PC-3 (cell line): Measurements from ENCODE around the gene MACROD2. TPM values are rescaled to one million over a fixed set of nuclear protein-coding genes. Genes with fewer than 3 reads are reported as not detected.

Experiments
- ATAC-seq: fragments of 200-7000 bp; cut with Tn5 transposase; 2 replicates; pipeline ENCODE4 v1.9.1; 2020; ENCODE audit warnings: mild to moderate bottlenecking, moderate library complexity
- BruUV-seq: library from RNA; stranded (reverse); fragments of 400-500 nt; replicated peaks from 2 replicates; lab custom pipeline; 2021; lab: Mats Ljungman, UMichigan
- CTCF ChIA-PET: fragments of 300-600 bp; sonication (Branson Sonifier 250); formaldehyde crosslinking; loops from one replicate; lab custom pipeline; 2022; ENCODE audit warnings: antibody characterized with exemption; lab: Charles Lee
- POLR2A ChIA-PET: fragments of 300-600 bp; sonication (Branson Sonifier 250); formaldehyde crosslinking; loops from one replicate; lab custom pipeline; 2022; ENCODE audit warnings: antibody characterized with exemption; ENCODE audit not compliant: unreplicated experiment; lab: Charles Lee
- DNase-seq: peaks from one replicate; pipeline ENCODE4 v3.0.0-alpha.2; 2015
- H2AFZ ChIP-seq: fragments of 300-600 bp; sonication (generic); 2 replicates; pipeline ENCODE4 v1.6.0; 2016; ENCODE audit warnings: antibody characterized with exemption, low read length
- H3F3A ChIP-seq: fragments of 300-600 bp; sonication (generic); one replicate; pipeline ENCODE4 v1.6.0; 2017; ENCODE audit warnings: antibody characterized with exemption, low read length, control low read depth, mild to moderate bottlenecking; ENCODE audit not compliant: unreplicated experiment
- H3K27ac ChIP-seq: fragments of 300-600 bp; sonication (generic); 2 replicates; pipeline ENCODE4 v1.5.1; 2016; ENCODE audit warnings: mild to moderate bottlenecking, low read length
- H3K27me3 ChIP-seq: fragments of 300-600 bp; sonication (generic); 2 replicates; pipeline ENCODE4 v1.6.1; 2016; ENCODE audit warnings: low read length, mixed read lengths
- H3K36me3 ChIP-seq: fragments of 300-600 bp; sonication (generic); 2 replicates; pipeline ENCODE4 v1.6.1; 2016; ENCODE audit warnings: low read depth, mixed run types, low read length, mixed read lengths
- H3K4me1 ChIP-seq: fragments of 300-600 bp; sonication (generic); 2 replicates; pipeline ENCODE4 v1.5.1; 2016; ENCODE audit warnings: low read length; ENCODE audit not compliant: insufficient read depth
- H3K4me2 ChIP-seq: fragments of 300-600 bp; sonication (generic); 2 replicates; pipeline ENCODE4 v1.6.0; 2016; ENCODE audit warnings: low read length
- H3K4me3 ChIP-seq: fragments of 300-600 bp; sonication (generic); 2 replicates; pipeline ENCODE4 v1.5.1; 2016; ENCODE audit warnings: mild to moderate bottlenecking, low read length, mixed read lengths
- H3K79me2 ChIP-seq: fragments of 300-600 bp; sonication (generic); 2 replicates; pipeline ENCODE4 v1.6.1; 2017; ENCODE audit warnings: low read length, mixed read lengths
- H3K9ac ChIP-seq: fragments of 300-600 bp; sonication (generic); 2 replicates; pipeline ENCODE4 v1.6.0; 2016; ENCODE audit warnings: mild to moderate bottlenecking, low read length
- H3K9me2 ChIP-seq: fragments of 300-600 bp; sonication (generic); replicated peaks from 2 replicates; pipeline ENCODE4 v1.6.1; 2016; ENCODE audit warnings: mixed run types, low read length, mixed read lengths
- H3K9me3 ChIP-seq: fragments of 300-600 bp; sonication (generic); 2 replicates; pipeline ENCODE4 v1.6.1; 2016; ENCODE audit warnings: low read length, mixed read lengths
- H4K20me1 ChIP-seq: fragments of 300-600 bp; sonication (generic); 2 replicates; pipeline ENCODE4 v1.6.1; 2016; ENCODE audit warnings: low read length, mixed read lengths
- EZH2 ChIP-seq: fragments of 300-600 bp; sonication (generic); IDR thresholded peaks from one replicate; pipeline ENCODE4 v1.6.1; 2017; ENCODE audit warnings: antibody characterized with exemption, mild to moderate bottlenecking, low read length; ENCODE audit not compliant: unreplicated experiment
- EZH2phosphoT487 ChIP-seq: fragments of 300-600 bp; sonication (generic); IDR thresholded peaks from 2 replicates; pipeline ENCODE4 v1.6.1; 2018; ENCODE audit warnings: mild to moderate bottlenecking, antibody characterized with exemption, low read length, borderline replicate concordance
- intact Hi-C: fragments of 100-400 bp; cut with micrococcal nuclease; formaldehyde crosslinking; loops from 2 replicates; pipeline ENCODE4 v1.9.0; 2023
- total RNA-seq: library from RNA; depleted of rRNA; stranded (reverse); fragments of >200 nt; gene quantifications from 2 replicates; pipeline ENCODE4 v1.2.3, GENCODE V29; 2014
- TF ChIP-seq, protein P1 (sequence below): fragments of 300-600 bp; sonication (generic); conservative IDR thresholded peaks from 2 replicates; pipeline ENCODE4 v1.5.1; 2017; ENCODE audit warnings: antibody characterized with exemption, low read depth, mild to moderate bottlenecking, low read length

Gene MACROD2
- total RNA-seq, 1 experiment from 2014 or later: 3.1 TPM

DNA sequence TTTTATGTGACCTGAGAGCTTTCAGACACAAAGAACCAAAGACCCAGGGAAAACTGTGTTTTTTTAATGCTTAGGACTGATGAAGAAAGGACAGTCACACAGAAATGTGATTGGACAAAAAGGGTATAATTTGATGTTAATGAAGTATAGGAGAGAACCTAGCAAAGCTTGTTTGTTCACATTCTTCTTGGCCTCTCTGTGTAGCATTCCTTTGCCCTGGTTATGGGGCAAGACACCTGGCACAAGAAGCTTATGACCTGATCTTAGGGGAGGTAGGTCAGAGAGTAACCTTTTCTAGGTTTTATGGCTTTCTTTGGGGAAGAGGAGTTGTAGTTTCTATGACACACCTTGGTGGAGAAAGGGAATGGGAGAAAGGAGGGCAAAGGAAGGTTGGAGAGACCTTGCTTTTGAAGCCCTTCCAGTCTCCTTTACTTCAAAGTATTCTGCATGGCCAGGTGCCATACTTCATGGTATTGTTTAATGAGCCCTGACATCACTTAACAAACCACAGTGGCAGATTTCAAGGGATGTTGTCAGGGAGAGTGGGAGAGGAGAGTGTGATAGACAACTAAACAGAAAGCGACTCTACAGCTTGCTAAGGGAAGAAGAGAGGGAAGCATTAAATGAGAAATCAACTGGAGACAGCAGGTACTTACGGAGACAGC lies 1043.9 kb downstream of the MACROD2 start:
- H3K9ac ChIP-seq: no peak overlapping the region
- CTCF ChIA-PET: no interaction called here
- no peak overlapping the region for H2AFZ ChIP-seq
- intact Hi-C loops: no loop called here
- H3K4me2 ChIP-seq: no peak overlapping the region; the same call in 1 of the 2 replicates
- no peaks in the 10 kb centered on the region for H4K20me1 ChIP-seq
- H3K27me3 ChIP-seq: no peaks in the 10 kb centered on the region
- H3K36me3 ChIP-seq: no peaks in the 10 kb centered on the region
- peak; percentile 48 for ATAC-seq
- no TSS peak for BruUV-seq
- peaks cover 12% of the 10 kb centered on the region for H3K4me1 ChIP-seq
- POLR2A ChIA-PET: no interaction called here
- DNase-seq: peak; percentile 52
- no peaks in the 10 kb centered on the region for H3F3A ChIP-seq
- H3K4me3 ChIP-seq: no peak overlapping the region
- no peak for TF ChIP-seq EZH2
- TF ChIP-seq, protein P1, sequence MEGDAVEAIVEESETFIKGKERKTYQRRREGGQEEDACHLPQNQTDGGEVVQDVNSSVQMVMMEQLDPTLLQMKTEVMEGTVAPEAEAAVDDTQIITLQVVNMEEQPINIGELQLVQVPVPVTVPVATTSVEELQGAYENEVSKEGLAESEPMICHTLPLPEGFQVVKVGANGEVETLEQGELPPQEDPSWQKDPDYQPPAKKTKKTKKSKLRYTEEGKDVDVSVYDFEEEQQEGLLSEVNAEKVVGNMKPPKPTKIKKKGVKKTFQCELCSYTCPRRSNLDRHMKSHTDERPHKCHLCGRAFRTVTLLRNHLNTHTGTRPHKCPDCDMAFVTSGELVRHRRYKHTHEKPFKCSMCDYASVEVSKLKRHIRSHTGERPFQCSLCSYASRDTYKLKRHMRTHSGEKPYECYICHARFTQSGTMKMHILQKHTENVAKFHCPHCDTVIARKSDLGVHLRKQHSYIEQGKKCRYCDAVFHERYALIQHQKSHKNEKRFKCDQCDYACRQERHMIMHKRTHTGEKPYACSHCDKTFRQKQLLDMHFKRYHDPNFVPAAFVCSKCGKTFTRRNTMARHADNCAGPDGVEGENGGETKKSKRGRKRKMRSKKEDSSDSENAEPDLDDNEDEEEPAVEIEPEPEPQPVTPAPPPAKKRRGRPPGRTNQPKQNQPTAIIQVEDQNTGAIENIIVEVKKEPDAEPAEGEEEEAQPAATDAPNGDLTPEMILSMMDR: no peak
- TF ChIP-seq EZH2phosphoT487: no peak
- H3K27ac ChIP-seq: no peak overlapping the region
- no peaks in the 10 kb centered on the region for H3K79me2 ChIP-seq
- no peaks in the 10 kb centered on the region for H3K9me3 ChIP-seq
- no peaks in the 10 kb centered on the region for H3K9me2 ChIP-seq

- H3K27me3 ChIP-seq: no peaks in the 10 kb centered on the region
- no peak overlapping the region for H2AFZ ChIP-seq
- no peaks in the 10 kb centered on the region for H3K9me2 ChIP-seq
- intact Hi-C loops: no loop called here
- H4K20me1 ChIP-seq: no peaks in the 10 kb centered on the region
- H3K79me2 ChIP-seq: no peaks in the 10 kb centered on the region
- CTCF ChIA-PET: no interaction called here
- H3K4me1 ChIP-seq: peaks cover 12% of the 10 kb centered on the region
- TF ChIP-seq EZH2phosphoT487: no peak
- no peak for TF ChIP-seq EZH2
- TF ChIP-seq, protein P1: no peak
- H3K9me3 ChIP-seq: no peaks in the 10 kb centered on the region
- no peak overlapping the region for H3K4me2 ChIP-seq
- ATAC-seq: no peak
- DNase-seq: no peak
- no TSS peak for BruUV-seq
- no peaks in the 10 kb centered on the region for H3F3A ChIP-seq
- H3K4me3 ChIP-seq: no peak overlapping the region
- no peak overlapping the region for H3K27ac ChIP-seq
- POLR2A ChIA-PET: no interaction called here
- no peak overlapping the region for H3K9ac ChIP-seq
- H3K36me3 ChIP-seq: no peaks in the 10 kb centered on the region
Measured at GRCh38 chr20:15042723-15043122, 1047.4 kb downstream of the MACROD2 start.

DNA sequence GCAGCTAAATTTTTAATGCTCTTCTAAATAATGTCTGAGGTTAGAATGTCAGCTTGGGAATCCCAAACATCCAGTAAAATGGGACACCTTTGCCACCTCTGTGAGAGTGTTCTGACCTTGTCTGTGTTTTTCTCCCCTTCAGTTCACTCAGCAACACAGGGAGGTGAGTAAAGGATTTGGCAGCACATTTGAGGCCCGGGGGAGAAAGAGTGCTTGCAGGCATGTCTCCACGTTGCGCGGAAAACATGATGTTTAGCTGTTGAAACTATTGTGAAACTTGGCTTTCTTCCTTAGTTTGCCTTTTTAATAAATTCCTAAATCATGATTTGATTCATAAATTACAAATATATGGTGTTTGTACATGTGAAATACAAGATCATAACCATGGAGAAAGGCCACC lies 1049.9 kb downstream of the MACROD2 start:
- TF ChIP-seq EZH2 (no peak), EZH2phosphoT487 (no peak)
- TF ChIP-seq, protein P1: no peak
- no TSS peak for BruUV-seq
- DNase-seq (no peak), ATAC-seq (no peak)
- Histone ChIP-seq H3F3A (no peaks in the 10 kb centered on the region), H3K9me3 (no peaks in the 10 kb centered on the region), H3K4me1 (no peaks in the 10 kb centered on the region), H3K36me3 (no peaks in the 10 kb centered on the region), H3K4me2 (no peak overlapping the region), H3K79me2 (no peaks in the 10 kb centered on the region), H3K9me2 (no peaks in the 10 kb centered on the region), H2AFZ (no peak overlapping the region), H3K27me3 (no peaks in the 10 kb centered on the region), H3K27ac (no peak overlapping the region), H4K20me1 (no peaks in the 10 kb centered on the region), H3K9ac (no peak overlapping the region), H3K4me3 (no peak overlapping the region)
- intact Hi-C loops: no loop called here
- ChIA-PET POLR2A (no interaction called here), CTCF (no interaction called here)
